ENCODE measurements around the gene TNIP2. TPM values are rescaled to one million over a fixed set of nuclear protein-coding genes. Genes with fewer than 3 reads are reported as not detected.
"Not testable (repeated sequence)": the region's sequence is repeated elsewhere in the genome, so short reads cannot be mapped to it uniquely, and the experiment has no call there.

Gene TNIP2
- polyA plus RNA-seq, 1 donor, result 19.0 TPM

GRCh38 chr4:2743518-2744445 lies 12.4 kb downstream of the TNIP2 start:
- DNase-seq, result no peak

GRCh38 chr4:2742823-2743517 lies 13.2 kb downstream of the TNIP2 start:
- DNase-seq, result no peak

GRCh38 chr4:2742081-2742822 lies 13.9 kb downstream of the TNIP2 start:
- no peak for DNase-seq

- DNase-seq, result no peak
Observed at GRCh38 chr4:2741626-2742025, 14.5 kb downstream of the TNIP2 start.

- not testable (repeated sequence) for DNase-seq
Observed at GRCh38 chr4:2738296-2738695, 17.8 kb downstream of the TNIP2 start.

- no peak for DNase-seq
Observed at GRCh38 chr4:2735869-2736268, 20.3 kb downstream of the TNIP2 start.

- no peak for DNase-seq
Observed at GRCh38 chr4:2734612-2735011, 21.5 kb downstream of the TNIP2 start.

- no peak for DNase-seq
Observed at GRCh38 chr4:2733844-2734574, 22.1 kb downstream of the TNIP2 start.

GRCh38 chr4:2733001-2733843 lies 22.9 kb downstream of the TNIP2 start:
- DNase-seq, result no peak

- DNase-seq, result no peak
Observed at GRCh38 chr4:2732526-2732925, 23.6 kb downstream of the TNIP2 start.

- DNase-seq, result no peak
Observed at GRCh38 chr4:2731907-2732317, 24.2 kb downstream of the TNIP2 start.

GRCh38 chr4:2729533-2729875 lies 26.6 kb downstream of the TNIP2 start:
- no peak for DNase-seq

- DNase-seq, result no peak
Observed at GRCh38 chr4:2728806-2729532, 27.2 kb downstream of the TNIP2 start.

GRCh38 chr4:2728221-2728620 lies 27.9 kb downstream of the TNIP2 start:
- DNase-seq, result no peak

- not testable (repeated sequence) for DNase-seq
Observed at GRCh38 chr4:2726881-2727280, 29.3 kb downstream of the TNIP2 start.

GRCh38 chr4:2725380-2725779 lies 30.8 kb downstream of the TNIP2 start:
- no peak for DNase-seq

GRCh38 chr4:2723751-2724150 lies 32.4 kb downstream of the TNIP2 start:
- DNase-seq, result no peak

GRCh38 chr4:2722033-2722432 lies 34.1 kb downstream of the TNIP2 start:
- no peak for DNase-seq

GRCh38 chr4:2721586-2721985 lies 34.5 kb downstream of the TNIP2 start:
- no peak for DNase-seq

GRCh38 chr4:2716236-2716635 lies 39.9 kb downstream of the TNIP2 start:
- no peak for DNase-seq

GRCh38 chr4:2715426-2715825 lies 40.7 kb downstream of the TNIP2 start:
- no peak for DNase-seq
